ENCODE measurements around the gene MFNG.

Gene MFNG

DNA sequence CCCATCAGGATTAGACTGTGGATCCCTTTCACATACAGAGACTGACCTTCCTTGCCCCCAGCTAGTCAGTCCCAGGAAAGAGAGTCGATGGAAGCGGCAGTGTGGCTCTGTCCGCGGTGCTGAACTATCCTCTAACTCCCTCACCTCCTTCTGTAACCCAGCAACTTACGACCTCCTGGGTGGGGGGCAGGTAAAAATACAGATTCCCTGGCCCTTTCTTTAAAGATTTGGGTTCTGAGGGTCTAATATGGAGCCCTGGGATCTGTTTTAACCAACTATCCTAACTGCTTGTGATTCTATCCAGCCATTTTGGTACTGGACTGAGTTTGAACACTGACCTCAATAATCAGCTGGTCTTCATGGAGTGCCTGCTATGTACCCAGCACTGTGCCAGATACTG is 23.2 kb downstream of the MFNG start:
- peaks cover 33% of the 10 kb centered on the region for H3K4me1 ChIP-seq
- H3K9ac ChIP-seq = no peak overlapping the region
- H3K36me3 ChIP-seq = peaks cover 30% of the 10 kb centered on the region

DNA sequence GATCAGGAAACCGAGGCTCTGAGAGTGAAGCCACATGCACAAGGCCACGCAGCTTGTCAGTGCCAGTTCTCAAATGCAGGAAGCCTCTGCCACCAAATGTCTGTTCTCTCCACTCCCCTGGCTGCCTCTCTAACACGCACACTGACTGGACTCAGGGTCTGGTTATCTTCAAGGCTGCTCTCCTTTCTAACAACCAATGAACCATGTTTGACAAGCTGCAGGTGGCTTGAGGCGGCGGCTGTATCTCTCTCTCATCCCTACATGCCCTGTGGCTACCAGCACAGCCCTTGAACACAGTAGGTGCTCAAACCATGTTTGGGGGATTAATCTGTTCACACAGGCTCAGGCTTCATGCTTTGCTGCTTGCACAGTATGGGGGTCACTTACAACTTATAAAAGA is 23.7 kb downstream of the MFNG start:
- Histone ChIP-seq H3K4me2 (0 out of 2 replicates have a peak overlapping the region, but pooled peaks have one; percentile 12), H3K4me3 (no peak overlapping the region), H3K36me3 (peaks cover 24% of the 10 kb centered on the region), H3K27ac (no peak overlapping the region), H3K9me3 (no peaks in the 10 kb centered on the region), H3K9ac (no peak overlapping the region), H4K20me1 (peaks cover 62% of the 10 kb centered on the region), H3K27me3 (no peaks in the 10 kb centered on the region), H3K4me1 (peaks cover 33% of the 10 kb centered on the region)
- no peak for TF ChIP-seq Cebpa-rat (IDR thresholded peaks at IDR 0.05)

More for the DNA sequence above, 23.2 kb downstream of the MFNG start:
- no peaks in the 10 kb centered on the region for H3K9me3 ChIP-seq
- no peak overlapping the region for H3K4me2 ChIP-seq
- H3K27ac ChIP-seq = no peak overlapping the region
- H4K20me1 ChIP-seq = peaks cover 67% of the 10 kb centered on the region
- H3K27me3 ChIP-seq = no peaks in the 10 kb centered on the region
- H3K4me3 ChIP-seq = no peak overlapping the region
- TF ChIP-seq Cebpa-rat (IDR thresholded peaks at IDR 0.05) = no peak

DNA sequence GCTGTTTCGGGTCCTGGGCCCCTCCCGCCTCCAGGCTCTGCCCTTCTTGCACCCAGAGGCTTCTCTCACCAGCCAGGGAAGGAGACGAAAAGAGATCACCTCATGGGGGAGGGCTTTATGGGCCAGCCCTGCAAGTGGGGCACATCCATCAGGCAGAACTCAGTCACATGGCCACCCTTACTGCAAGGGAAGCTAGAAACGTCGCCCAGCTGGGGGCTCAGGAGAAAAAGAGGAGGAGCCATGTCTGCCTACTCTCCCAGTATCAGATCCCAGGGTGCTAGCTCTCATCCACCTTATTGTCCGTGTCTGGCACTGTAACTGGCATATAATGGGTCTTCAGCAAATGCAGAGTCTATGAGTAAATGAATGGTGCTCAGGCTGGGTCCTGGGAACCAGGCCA is 24.2 kb downstream of the MFNG start:
- H3K4me2 ChIP-seq = 0 out of 2 replicates have a peak overlapping the region, but pooled peaks have one; percentile 12
- no peaks in the 10 kb centered on the region for H3K27me3 ChIP-seq
- H3K4me3 ChIP-seq = no peak overlapping the region
- peaks cover 57% of the 10 kb centered on the region for H4K20me1 ChIP-seq
- TF ChIP-seq Cebpa-rat (IDR thresholded peaks at IDR 0.05) = no peak
- H3K36me3 ChIP-seq = peaks cover 20% of the 10 kb centered on the region
- no peak overlapping the region for H3K9ac ChIP-seq
- no peak overlapping the region for H3K27ac ChIP-seq
- H3K9me3 ChIP-seq = no peaks in the 10 kb centered on the region
- H3K4me1 ChIP-seq = peaks cover 33% of the 10 kb centered on the region

DNA sequence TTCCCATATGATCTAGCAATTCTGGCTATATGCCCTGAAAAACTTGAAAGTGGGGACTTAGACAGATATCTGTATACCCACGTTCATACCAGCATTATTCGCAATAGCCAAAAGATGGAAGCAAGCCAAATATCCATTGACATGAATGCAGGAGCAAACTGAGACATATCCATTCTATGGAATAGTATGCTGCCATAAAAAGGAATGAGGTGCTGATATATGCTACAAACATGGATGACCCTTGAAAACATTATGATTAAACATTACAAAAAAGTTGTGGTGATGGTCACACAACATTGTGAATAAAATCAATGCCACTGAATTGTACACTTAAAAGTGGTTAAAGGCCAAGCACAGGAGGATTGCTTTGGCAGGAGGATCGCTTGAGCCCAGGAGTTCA is 25.5 kb downstream of the MFNG start:
- peaks cover 42% of the 10 kb centered on the region for H3K4me1 ChIP-seq
- no peaks in the 10 kb centered on the region for H3K27me3 ChIP-seq
- H3K27ac ChIP-seq = no peak overlapping the region
- peaks cover 44% of the 10 kb centered on the region for H4K20me1 ChIP-seq
- TF ChIP-seq Cebpa-rat (IDR thresholded peaks at IDR 0.05) = no peak
- H3K9ac ChIP-seq = no peak overlapping the region
- H3K4me3 ChIP-seq = no peak overlapping the region
- no peaks in the 10 kb centered on the region for H3K9me3 ChIP-seq
- peaks cover 7% of the 10 kb centered on the region for H3K36me3 ChIP-seq
- no peak overlapping the region for H3K4me2 ChIP-seq

DNA sequence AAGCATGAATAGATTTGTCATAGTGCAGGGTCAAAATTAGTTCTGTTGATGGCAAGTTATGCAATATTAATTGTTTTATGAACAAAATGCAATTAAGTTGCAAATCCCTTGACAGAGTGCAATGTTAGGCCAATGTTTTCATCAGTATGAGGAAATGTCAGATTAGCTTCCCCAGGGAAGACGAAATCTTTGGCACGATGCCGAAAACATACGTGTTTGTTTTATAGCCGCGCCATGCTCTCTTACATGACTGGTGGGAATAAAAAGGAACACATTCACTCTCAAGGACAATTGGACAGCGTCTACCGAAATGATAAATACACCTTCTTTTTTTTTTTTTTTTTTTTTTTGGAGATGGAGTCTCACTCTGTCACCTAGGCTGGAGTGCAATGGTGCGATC is 27.0 kb downstream of the MFNG start:
- H3K27ac ChIP-seq = no peak overlapping the region
- H3K4me3 ChIP-seq = no peak overlapping the region
- no peaks in the 10 kb centered on the region for H3K9me3 ChIP-seq
- H3K4me2 ChIP-seq = no peak overlapping the region
- TF ChIP-seq Cebpa-rat (IDR thresholded peaks at IDR 0.05) = no peak
- no peaks in the 10 kb centered on the region for H3K27me3 ChIP-seq
- H4K20me1 ChIP-seq = peaks cover 30% of the 10 kb centered on the region
- no peaks in the 10 kb centered on the region for H3K36me3 ChIP-seq
- no peak overlapping the region for H3K9ac ChIP-seq
- peaks cover 27% of the 10 kb centered on the region for H3K4me1 ChIP-seq

DNA sequence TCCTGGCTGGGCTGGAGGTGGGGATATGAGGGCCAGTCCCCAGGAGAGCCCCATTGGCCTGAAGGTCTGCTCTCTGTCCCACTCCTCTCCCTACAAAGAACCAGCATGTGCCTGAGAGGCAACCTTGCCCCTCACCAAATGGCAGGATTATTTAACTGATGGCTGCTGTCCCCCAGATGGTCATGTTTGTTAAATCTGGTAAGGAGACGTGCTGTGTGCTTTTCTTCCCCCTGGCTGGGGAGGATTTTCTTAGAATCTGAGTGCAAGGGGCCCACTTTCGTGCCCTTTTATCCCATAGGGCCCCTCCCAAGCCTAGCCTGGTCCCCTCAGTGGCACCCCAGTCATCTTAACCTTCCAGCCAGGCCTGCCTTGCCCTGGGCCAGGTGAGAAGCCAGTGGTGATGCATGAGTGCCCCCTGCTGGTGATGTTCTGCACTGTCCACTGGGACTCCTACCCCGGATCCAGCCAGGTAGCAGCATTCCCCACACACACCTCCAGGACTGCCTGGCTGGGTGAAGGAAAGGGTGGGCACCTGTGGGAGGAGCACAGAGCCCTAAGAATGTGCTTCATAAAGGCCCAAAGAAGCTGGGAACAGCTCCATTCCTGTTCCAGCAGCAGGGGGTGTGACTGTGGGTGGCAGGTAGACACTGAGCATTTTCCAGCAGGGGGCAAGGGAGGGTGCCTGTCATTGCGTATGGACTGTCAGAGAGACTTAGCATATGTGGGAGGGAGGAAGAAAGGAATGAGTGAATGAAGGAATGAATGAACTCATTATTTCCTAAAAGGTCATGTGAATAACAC is 28.9 kb downstream of the MFNG start:
- Histone ChIP-seq H4K20me1 (peaks cover 11% of the 10 kb centered on the region), H3K4me1 (peaks cover 17% of the 10 kb centered on the region), H3K27me3 (no peaks in the 10 kb centered on the region), H3K4me2 (no peak overlapping the region), H3K36me3 (no peaks in the 10 kb centered on the region), H3K9ac (no peak overlapping the region), H3K4me3 (no peak overlapping the region), H3K9me3 (no peaks in the 10 kb centered on the region), H3K27ac (no peak overlapping the region)
- no peak for TF ChIP-seq Cebpa-rat (IDR thresholded peaks at IDR 0.05)

DNA sequence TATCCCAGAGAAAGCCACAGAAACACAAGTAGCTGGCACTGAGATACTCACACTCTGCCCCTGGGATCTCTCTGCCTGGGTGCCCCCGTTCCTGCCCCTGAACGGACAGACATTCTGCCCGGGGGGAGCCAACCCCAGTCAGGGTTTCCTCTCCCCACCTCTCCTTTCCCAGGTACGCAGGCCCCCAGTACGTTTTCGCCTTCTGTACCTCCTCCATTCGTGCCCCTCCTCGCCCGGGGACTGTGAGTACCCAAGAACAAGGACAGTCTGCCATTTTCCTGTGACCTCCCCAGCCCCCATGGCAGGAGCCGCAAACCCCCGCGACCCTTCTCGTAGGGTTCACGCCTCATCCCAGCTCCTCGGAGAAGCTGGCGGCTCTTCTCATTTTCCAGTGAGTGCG is 29.8 kb downstream of the MFNG start:
- H3K9me3 ChIP-seq = no peaks in the 10 kb centered on the region
- H3K9ac ChIP-seq = 0 out of 2 replicates have a peak overlapping the region, but pooled peaks have one; percentile 24
- H3K27ac ChIP-seq = no peak overlapping the region
- peak overlapping the region; percentile 14; the same call in 1 of the 2 replicates for H3K4me2 ChIP-seq
- no peak for TF ChIP-seq Cebpa-rat (IDR thresholded peaks at IDR 0.05)
- peaks cover 9% of the 10 kb centered on the region; the same call in 1 of the 2 replicates for H3K4me1 ChIP-seq
- no peaks in the 10 kb centered on the region for H3K27me3 ChIP-seq
- H3K4me3 ChIP-seq = no peak overlapping the region
- no peaks in the 10 kb centered on the region for H3K36me3 ChIP-seq
- 0 out of 2 replicates have a peak, but pooled peaks cover 1% of the 10 kb centered on the region for H4K20me1 ChIP-seq

DNA sequence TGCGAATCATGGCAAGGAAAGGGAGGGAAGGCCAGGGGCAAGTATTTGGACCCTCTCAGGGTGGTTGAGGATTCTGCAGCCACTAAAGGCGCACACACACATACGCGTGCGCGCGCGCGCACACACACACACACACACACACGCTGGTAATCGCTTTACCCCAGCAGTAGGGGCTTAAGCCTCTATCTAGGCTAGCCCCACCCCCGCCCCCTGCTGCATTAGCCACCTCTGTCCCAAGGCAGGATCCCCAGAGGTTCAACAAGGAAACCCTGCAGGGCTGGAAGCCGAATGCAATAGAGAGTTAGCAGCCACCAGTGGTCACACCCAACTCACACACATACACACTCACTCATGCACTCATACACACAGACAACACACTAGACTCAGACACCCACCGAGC is 30.3 kb downstream of the MFNG start:
- peaks cover 9% of the 10 kb centered on the region; the same call in 1 of the 2 replicates for H3K4me1 ChIP-seq
- H4K20me1 ChIP-seq = no peaks in the 10 kb centered on the region
- no peaks in the 10 kb centered on the region for H3K27me3 ChIP-seq
- 0 out of 2 replicates have a peak overlapping the region, but pooled peaks have one; percentile 24 for H3K9ac ChIP-seq
- no peak overlapping the region for H3K27ac ChIP-seq
- no peak overlapping the region for H3K4me3 ChIP-seq
- no peaks in the 10 kb centered on the region for H3K9me3 ChIP-seq
- H3K4me2 ChIP-seq = peak overlapping the region; percentile 14; the same call in 1 of the 2 replicates
- no peaks in the 10 kb centered on the region for H3K36me3 ChIP-seq
- no peak for TF ChIP-seq Cebpa-rat (IDR thresholded peaks at IDR 0.05)

DNA sequence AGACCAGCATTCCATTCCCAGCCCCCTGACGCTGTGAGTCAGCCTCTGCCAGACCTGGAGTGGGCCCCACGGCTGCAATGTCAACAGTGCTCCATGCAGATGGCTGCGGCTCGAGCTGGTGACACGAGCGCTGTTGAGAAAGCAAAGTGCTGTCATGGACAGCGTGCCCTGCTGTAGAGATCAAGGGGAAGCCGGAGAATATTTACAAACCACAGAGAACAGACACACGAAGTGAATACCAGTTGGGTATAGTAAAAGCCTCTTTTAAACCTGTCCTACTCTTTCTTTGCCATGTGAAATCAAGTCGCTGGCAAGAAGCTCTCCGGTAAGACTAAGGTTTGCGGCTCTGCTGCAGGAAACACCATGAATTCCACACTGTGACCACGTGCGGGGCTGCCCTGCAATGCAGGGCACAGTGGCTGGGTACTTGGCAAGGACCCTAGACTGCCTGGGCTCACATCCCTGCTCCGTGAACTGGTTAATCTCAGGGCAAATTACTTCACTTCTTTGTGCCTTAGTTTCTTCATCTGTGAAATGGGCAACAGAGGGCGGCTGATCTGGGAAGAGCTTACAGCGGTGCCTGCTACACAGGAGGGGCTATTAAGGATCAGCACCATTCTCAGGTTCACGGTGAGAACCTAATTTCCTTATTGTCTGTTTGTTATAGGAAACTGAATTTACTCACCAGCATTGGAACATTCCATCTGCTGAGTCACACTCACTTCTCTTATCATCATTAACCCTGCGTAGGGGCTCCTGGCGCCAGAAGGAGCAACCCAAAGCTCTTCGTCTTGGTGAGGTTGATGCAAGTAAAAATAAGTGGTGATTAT is 31.1 kb downstream of the MFNG start:
- no peak for TF ChIP-seq Cebpa-rat (IDR thresholded peaks at IDR 0.05)
- Histone ChIP-seq H3K9me3 (no peaks in the 10 kb centered on the region), H3K4me3 (no peak overlapping the region), H3K4me1 (peaks cover 9% of the 10 kb centered on the region; the same call in 1 of the 2 replicates), H3K27me3 (no peaks in the 10 kb centered on the region), H3K4me2 (no peak overlapping the region), H3K9ac (no peak overlapping the region), H3K36me3 (no peaks in the 10 kb centered on the region), H3K27ac (no peak overlapping the region), H4K20me1 (0 out of 2 replicates have a peak, but pooled peaks cover 6% of the 10 kb centered on the region)

DNA sequence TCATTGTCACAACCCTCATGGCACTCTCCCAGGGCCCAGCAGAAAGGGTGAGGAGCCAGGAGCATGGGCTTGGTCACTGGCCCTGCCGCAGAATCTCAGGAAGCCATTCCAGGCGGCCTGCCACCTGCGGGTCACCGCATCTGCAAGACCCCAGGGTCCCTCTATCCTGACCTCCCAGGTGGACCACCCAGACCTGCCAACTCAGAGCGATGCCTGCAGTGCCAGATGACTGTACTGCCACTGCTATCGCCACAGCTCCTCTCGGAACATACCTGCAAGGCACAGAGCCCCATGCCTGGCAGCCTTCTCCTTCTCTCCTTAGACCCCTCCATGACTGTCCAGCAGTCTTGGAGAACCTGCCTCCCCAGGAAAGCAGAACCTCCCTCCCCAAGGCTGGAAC is 32.5 kb downstream of the MFNG start:
- no peak for TF ChIP-seq Cebpa-rat (IDR thresholded peaks at IDR 0.05)
- Histone ChIP-seq H3K4me2 (no peak overlapping the region), H3K9me3 (no peaks in the 10 kb centered on the region), H3K36me3 (no peaks in the 10 kb centered on the region), H3K9ac (no peak overlapping the region), H4K20me1 (0 out of 2 replicates have a peak, but pooled peaks cover 18% of the 10 kb centered on the region), H3K27ac (no peak overlapping the region), H3K4me1 (peaks cover 19% of the 10 kb centered on the region), H3K27me3 (no peaks in the 10 kb centered on the region), H3K4me3 (no peak overlapping the region)
